K562 (cell line): ENCODE data around the gene CRABP2. TPM values are rescaled to one million over a fixed set of nuclear protein-coding genes. Genes with fewer than 3 reads are reported as not detected.

ENCODE experiments used
- CC2D1A ChIP-seq: fragments of 450-650 bp; IDR thresholded peaks from 2 replicates; pipeline ENCODE4 v1.6.1; 2017; ENCODE audit warnings: mild to moderate bottlenecking
- DPF2 ChIP-seq: fragments of 450-650 bp; IDR thresholded peaks from 2 replicates; pipeline ENCODE4 v1.6.1; 2016
- HCFC1 ChIP-seq: IDR thresholded peaks from 2 replicates; pipeline ENCODE4 v1.6.1; 2012; ENCODE audit warnings: low read depth, low read length, improper control_type of control experiment
- HDGF ChIP-seq: fragments of 450-650 bp; IDR thresholded peaks from 2 replicates; pipeline ENCODE4 v1.6.1; 2016
- HIVEP1 ChIP-seq: fragments of 250-450 bp; sonication (Bioruptor Pico); IDR thresholded peaks from 2 replicates; pipeline ENCODE4 v1.4.0; 2020; ENCODE audit warnings: mild to moderate bottlenecking
- MEIS2 ChIP-seq: fragments of 450-650 bp; IDR thresholded peaks from 2 replicates; pipeline ENCODE4 v1.6.1; 2014; ENCODE audit warnings: mild to moderate bottlenecking; ENCODE audit not compliant: partially characterized antibody
- NCOA6 ChIP-seq: fragments of 450-650 bp; IDR thresholded peaks from 2 replicates; pipeline ENCODE4 v1.6.1; 2017; ENCODE audit warnings: mild to moderate bottlenecking
- PCBP1 ChIP-seq: fragments of 200-400 bp; formaldehyde crosslinking; IDR thresholded peaks from 2 replicates; pipeline ENCODE4 v1.6.1; 2018; ENCODE audit warnings: mild to moderate bottlenecking, low read depth, low read length; ENCODE audit not compliant: poor library complexity, severe bottlenecking
- PHF21A ChIP-seq: fragments of 450-650 bp; IDR thresholded peaks from 2 replicates; pipeline ENCODE4 v1.6.1; 2017; ENCODE audit warnings: low read depth, borderline replicate concordance
- POLR2H ChIP-seq: IDR thresholded peaks from 2 replicates; pipeline ENCODE4 v1.6.1; 2016; ENCODE audit warnings: missing genetic modification characterization, low read depth, mild to moderate bottlenecking, control low read depth, missing compliant biosample characterization, moderate library complexity
- RCOR1 ChIP-seq, 2 experiments: IDR thresholded peaks; 2 replicates each; pipeline ENCODE4 v1.6.1; 2012; ENCODE audit warnings: low read depth in 2 of 2, low read length in 2 of 2, borderline replicate concordance in 1 of 2, improper control_type of control experiment in 1 of 2
- SMAD3 ChIP-seq: fragments of 450-650 bp; formaldehyde crosslinking; conservative IDR thresholded peaks from 2 replicates; pipeline ENCODE4 v1.4.0; 2020; ENCODE audit warnings: mild to moderate bottlenecking
- SNRNP70 ChIP-seq: fragments of 200-400 bp; formaldehyde crosslinking; optimal IDR thresholded peaks from 2 replicates; pipeline ENCODE3; 2017; ENCODE audit warnings: low read depth, low read length
- SRSF1 ChIP-seq: fragments of 200-400 bp; formaldehyde crosslinking; IDR thresholded peaks from 2 replicates; pipeline ENCODE4 v1.6.1; 2017; ENCODE audit warnings: mild to moderate bottlenecking, low read depth, low read length, moderate library complexity
- TAF1 ChIP-seq: IDR thresholded peaks from 2 replicates; pipeline ENCODE4 v1.6.1; 2011; ENCODE audit warnings: mild to moderate bottlenecking, low read length, moderate library complexity; ENCODE audit not compliant: insufficient read depth, control insufficient read depth, severe bottlenecking; ENCODE audit errors: extremely low read depth
- TAL1 ChIP-seq: fragments of 450-650 bp; IDR thresholded peaks from 2 replicates; pipeline ENCODE4 v1.6.1; 2016; ENCODE audit warnings: mild to moderate bottlenecking
- WHSC1 ChIP-seq: IDR thresholded peaks from one replicate; pipeline ENCODE4 v1.6.1; 2012; ENCODE audit warnings: low read length, control low read depth, inconsistent platforms
- ZBTB8A ChIP-seq: fragments of 450-650 bp; IDR thresholded peaks from 2 replicates; pipeline ENCODE4 v1.6.1; 2018; ENCODE audit warnings: mild to moderate bottlenecking, moderate library complexity; ENCODE audit not compliant: partially characterized antibody
- ZNF146 ChIP-seq: IDR thresholded peaks from one replicate; pipeline ENCODE4 v1.6.1; 2018; ENCODE audit warnings: missing compliant biosample characterization; ENCODE audit not compliant: unreplicated experiment
- ZNF224 ChIP-seq: sonication (generic); formaldehyde crosslinking; IDR thresholded peaks from 2 replicates; pipeline ENCODE4 v1.8.0; 2022; ENCODE audit warnings: mild to moderate bottlenecking, missing genetic modification reagents
- ZNF3 ChIP-seq: fragments of 250-450 bp; sonication (Bioruptor Pico); IDR thresholded peaks from 2 replicates; pipeline ENCODE4 v1.5.0; 2021; ENCODE audit warnings: mild to moderate bottlenecking, moderate library complexity
- ZNF77 ChIP-seq: fragments of 250-450 bp; sonication (Bioruptor Pico); IDR thresholded peaks from 2 replicates; pipeline ENCODE4 v1.5.0; 2020
- polyA plus RNA-seq, 8 experiments: library from polyadenylated mRNA; depleted of rRNA in 4 of 8; stranded (reverse) in 5 of 8; unstranded in 3 of 8; fragments of >200 nt; fragmentation: Nextera tagmentation in 2 of 8; fragmentation: Illumina TruSeq in 1 of 8; extraction: Ambion mirVana in 2 of 8; extraction: Trizol in 1 of 8; gene quantifications; 2 replicates each; pipeline versions ENCODE4 v1.2.1 to v1.2.3, GENCODE V29; 2011 to 2014; ENCODE audit warnings: inconsistent platforms in 1 of 8, missing spikeins in 1 of 8
- total RNA-seq, 7 experiments: library from RNA; depleted of rRNA in 6 of 7; stranded (reverse); fragments of >200 nt in 6 of 7; fragmentation: Illumina TruSeq in 2 of 7; extraction: Trizol in 2 of 7; gene quantifications; 2 replicates each; pipeline versions ENCODE4 v1.2.1 to v1.2.3, GENCODE V29; 2011 to 2021; ENCODE audit warnings: low replicate concordance in 1 of 7
- TF ChIP-seq, protein P1 (sequence below): sonication (generic); formaldehyde crosslinking; IDR thresholded peaks from 2 replicates; pipeline ENCODE4 v1.8.0; 2022; ENCODE audit warnings: mild to moderate bottlenecking, missing genetic modification reagents, borderline replicate concordance
- TF ChIP-seq, protein P2 (sequence below): fragments of 250-450 bp; sonication (Bioruptor Pico); IDR thresholded peaks from 2 replicates; pipeline ENCODE4 v1.8.0; 2022; ENCODE audit warnings: inconsistent platforms
- TF ChIP-seq, protein P3 (sequence below): fragments of 450-650 bp; IDR thresholded peaks from 2 replicates; pipeline ENCODE4 v1.6.1; 2016; ENCODE audit warnings: borderline replicate concordance

CRABP2 gene
- total and polyA plus RNA-seq, 9 of the 15 experiments (the other 6 are each of a cell fraction or from before 2014, with no cell fraction given) = 0.30 to 2.5 (median 0.82) TPM

DNA sequence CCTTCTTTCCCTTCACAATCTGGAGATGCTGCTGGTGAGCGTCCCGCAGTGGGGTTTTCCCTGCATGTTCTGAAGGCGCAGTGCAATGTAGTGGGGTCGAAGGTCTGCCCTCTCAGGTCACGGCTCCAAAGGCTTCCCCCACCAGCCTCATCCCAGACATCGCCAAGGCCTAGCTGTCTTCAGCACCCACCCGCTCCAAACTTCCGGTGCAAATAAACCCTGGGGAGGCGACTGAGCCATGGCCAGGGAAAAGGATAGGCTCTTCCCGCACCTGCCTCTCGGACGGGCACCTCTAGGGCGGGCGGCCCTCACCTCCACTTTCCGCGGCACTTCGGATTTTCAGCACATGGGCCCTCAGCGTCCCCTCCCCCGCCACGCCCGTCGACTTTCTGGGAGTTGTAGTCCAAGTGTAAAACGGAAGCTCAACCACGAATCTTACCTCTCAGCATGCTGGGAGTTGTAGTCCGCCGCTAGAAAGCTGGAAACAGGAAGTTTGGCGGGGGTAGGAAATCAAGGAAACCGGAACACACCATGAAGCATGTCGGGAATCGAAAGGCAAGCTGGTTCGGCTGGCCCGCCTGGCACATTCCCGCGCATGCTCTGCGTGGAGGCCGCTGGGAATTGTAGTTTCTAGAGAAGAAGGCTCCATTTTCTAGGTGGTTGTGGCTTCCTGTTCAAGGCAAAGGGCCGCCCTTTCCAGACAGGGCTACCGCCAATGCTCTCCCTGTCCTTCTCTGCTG is 35.5 kb upstream of the CRABP2 start, which contains the start of gene MRPL24 (continued):
- TF ChIP-seq PHF21A (no peak), HIVEP1 (CRISPR knock-in tag) (no peak), TAL1 (no peak), SMAD3 (CRISPR knock-in tag) (no peak), CC2D1A (peak; percentile 47; the same call in 1 of the 2 replicates), SRSF1 (no peak), POLR2H (tag) (peak; percentile 64), ZNF77 (CRISPR knock-in tag) (no peak), PCBP1 (no peak), DPF2 (no peak), HCFC1 (peak; percentile 99), ZNF224 (CRISPR knock-in tag) (no peak), ZBTB8A (no peak), WHSC1 (no peak), ZNF3 (CRISPR knock-in tag) (no peak), RCOR1 (IDR thresholded peaks at IDR 0.05; ENCODE audit: borderline replicate concordance in 1 of 2, low read depth in 2 of 2, low read length in 2 of 2) (peak in 1 of 2 experiments; percentile 44; a peak in 1 of 4 replicates), TAF1 (peak; percentile 66), MEIS2 (peak; percentile 89), ZNF146 (CRISPR knock-in tag) (no peak), NCOA6 (no peak), HDGF (peak; percentile 91; the same call in 1 of the 2 replicates), SNRNP70 (no peak)
- TF ChIP-seq, protein P1, sequence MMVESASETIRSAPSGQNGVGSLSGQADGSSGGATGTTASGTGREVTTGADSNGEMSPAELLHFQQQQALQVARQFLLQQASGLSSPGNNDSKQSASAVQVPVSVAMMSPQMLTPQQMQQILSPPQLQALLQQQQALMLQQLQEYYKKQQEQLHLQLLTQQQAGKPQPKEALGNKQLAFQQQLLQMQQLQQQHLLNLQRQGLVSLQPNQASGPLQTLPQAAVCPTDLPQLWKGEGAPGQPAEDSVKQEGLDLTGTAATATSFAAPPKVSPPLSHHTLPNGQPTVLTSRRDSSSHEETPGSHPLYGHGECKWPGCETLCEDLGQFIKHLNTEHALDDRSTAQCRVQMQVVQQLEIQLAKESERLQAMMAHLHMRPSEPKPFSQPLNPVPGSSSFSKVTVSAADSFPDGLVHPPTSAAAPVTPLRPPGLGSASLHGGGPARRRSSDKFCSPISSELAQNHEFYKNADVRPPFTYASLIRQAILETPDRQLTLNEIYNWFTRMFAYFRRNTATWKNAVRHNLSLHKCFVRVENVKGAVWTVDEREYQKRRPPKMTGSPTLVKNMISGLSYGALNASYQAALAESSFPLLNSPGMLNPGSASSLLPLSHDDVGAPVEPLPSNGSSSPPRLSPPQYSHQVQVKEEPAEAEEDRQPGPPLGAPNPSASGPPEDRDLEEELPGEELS = peak; percentile 93
- TF ChIP-seq, protein P2, sequence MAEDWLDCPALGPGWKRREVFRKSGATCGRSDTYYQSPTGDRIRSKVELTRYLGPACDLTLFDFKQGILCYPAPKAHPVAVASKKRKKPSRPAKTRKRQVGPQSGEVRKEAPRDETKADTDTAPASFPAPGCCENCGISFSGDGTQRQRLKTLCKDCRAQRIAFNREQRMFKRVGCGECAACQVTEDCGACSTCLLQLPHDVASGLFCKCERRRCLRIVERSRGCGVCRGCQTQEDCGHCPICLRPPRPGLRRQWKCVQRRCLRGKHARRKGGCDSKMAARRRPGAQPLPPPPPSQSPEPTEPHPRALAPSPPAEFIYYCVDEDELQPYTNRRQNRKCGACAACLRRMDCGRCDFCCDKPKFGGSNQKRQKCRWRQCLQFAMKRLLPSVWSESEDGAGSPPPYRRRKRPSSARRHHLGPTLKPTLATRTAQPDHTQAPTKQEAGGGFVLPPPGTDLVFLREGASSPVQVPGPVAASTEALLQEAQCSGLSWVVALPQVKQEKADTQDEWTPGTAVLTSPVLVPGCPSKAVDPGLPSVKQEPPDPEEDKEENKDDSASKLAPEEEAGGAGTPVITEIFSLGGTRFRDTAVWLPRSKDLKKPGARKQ (CRISPR knock-in tag) = no peak
- TF ChIP-seq, protein P3, sequence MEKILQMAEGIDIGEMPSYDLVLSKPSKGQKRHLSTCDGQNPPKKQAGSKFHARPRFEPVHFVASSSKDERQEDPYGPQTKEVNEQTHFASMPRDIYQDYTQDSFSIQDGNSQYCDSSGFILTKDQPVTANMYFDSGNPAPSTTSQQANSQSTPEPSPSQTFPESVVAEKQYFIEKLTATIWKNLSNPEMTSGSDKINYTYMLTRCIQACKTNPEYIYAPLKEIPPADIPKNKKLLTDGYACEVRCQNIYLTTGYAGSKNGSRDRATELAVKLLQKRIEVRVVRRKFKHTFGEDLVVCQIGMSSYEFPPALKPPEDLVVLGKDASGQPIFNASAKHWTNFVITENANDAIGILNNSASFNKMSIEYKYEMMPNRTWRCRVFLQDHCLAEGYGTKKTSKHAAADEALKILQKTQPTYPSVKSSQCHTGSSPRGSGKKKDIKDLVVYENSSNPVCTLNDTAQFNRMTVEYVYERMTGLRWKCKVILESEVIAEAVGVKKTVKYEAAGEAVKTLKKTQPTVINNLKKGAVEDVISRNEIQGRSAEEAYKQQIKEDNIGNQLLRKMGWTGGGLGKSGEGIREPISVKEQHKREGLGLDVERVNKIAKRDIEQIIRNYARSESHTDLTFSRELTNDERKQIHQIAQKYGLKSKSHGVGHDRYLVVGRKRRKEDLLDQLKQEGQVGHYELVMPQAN = peak; percentile 98
